Urothelium cell line (cell line): ENCODE measurements around the gene HYOU1.
"Not testable (repeated sequence)": the region's sequence is repeated elsewhere in the genome, so short reads cannot be mapped to it uniquely, and the experiment has no call there.

Source experiments
- DNase-seq: peaks from one replicate; pipeline ENCODE4 v3.0.0; 2011; ENCODE audit warnings: low spot score, mixed read lengths
- FAIRE-seq: peaks from 2 replicates; lab custom pipeline; 2011; peaks lifted over from hg19 to GRCh38; lab: Jason Lieb, UNC

Gene HYOU1

GRCh38 chr11:119057000-119057769, at the start of gene HYOU1:
TSS of gene HYOU1 (minus strand) at chr11:119057205. CDS start at chr11:119056160, 1,045 bp downstream.
- FAIRE-seq (no peak), DNase-seq (peak; percentile 94)

- FAIRE-seq = no peak
- no peak for DNase-seq
These were observed 46.8 kb upstream of the HYOU1 start for GRCh38 chr11:119103793-119104192.

- not testable (repeated sequence) for DNase-seq, FAIRE-seq
These were observed 46.2 kb upstream of the HYOU1 start for GRCh38 chr11:119103161-119103664.

GRCh38 chr11:119101759-119102423, 44.9 kb upstream of the HYOU1 start, which contains the start of gene DPAGT1:
TSS of gene DPAGT1 (minus strand) at chr11:119101853. CDS start at chr11:119101655, 198 bp downstream.
- no peak for FAIRE-seq

GRCh38 chr11:119100994-119101758, 44.2 kb upstream of the HYOU1 start:
- DNase-seq (no peak), FAIRE-seq (no peak)

More at GRCh38 chr11:119101759-119102423, 44.9 kb upstream of the HYOU1 start, which contains the start of gene DPAGT1:
- peak; percentile 76 for DNase-seq

GRCh38 chr11:119100246-119100970, 43.4 kb upstream of the HYOU1 start:
- FAIRE-seq (no peak), DNase-seq (no peak)

GRCh38 chr11:119099711-119100110, 42.7 kb upstream of the HYOU1 start:
- no peak for FAIRE-seq
- DNase-seq = no peak

GRCh38 chr11:119095066-119095880, 38.3 kb upstream of the HYOU1 start:
- FAIRE-seq = no peak

GRCh38 chr11:119094816-119095065, 37.7 kb upstream of the HYOU1 start:
- DNase-seq = peak; percentile 50
- no peak for FAIRE-seq

More at GRCh38 chr11:119095066-119095880, 38.3 kb upstream of the HYOU1 start:
- DNase-seq = peak; percentile 96

GRCh38 chr11:119093942-119094815, 37.2 kb upstream of the HYOU1 start:
- no peak for FAIRE-seq
- DNase-seq = no peak

GRCh38 chr11:119092880-119093842, 36.2 kb upstream of the HYOU1 start:
- DNase-seq (no peak), FAIRE-seq (no peak)

GRCh38 chr11:119091966-119092879, 35.2 kb upstream of the HYOU1 start:
- DNase-seq (no peak), FAIRE-seq (no peak)

- FAIRE-seq (no peak), DNase-seq (no peak)
These were observed 34.2 kb upstream of the HYOU1 start for GRCh38 chr11:119091178-119091577.

GRCh38 chr11:119089319-119089718, 32.3 kb upstream of the HYOU1 start:
- DNase-seq = no peak
- no peak for FAIRE-seq

- no peak for DNase-seq
- no peak for FAIRE-seq
These were observed 31.4 kb upstream of the HYOU1 start for GRCh38 chr11:119088406-119088805.

- no peak for FAIRE-seq
- DNase-seq = no peak
These were observed 30.8 kb upstream of the HYOU1 start for GRCh38 chr11:119087747-119088241.
